ENCODE data around the gene BRAP. TPM values are rescaled to one million over a fixed set of nuclear protein-coding genes. Genes with fewer than 3 reads are reported as not detected.
A peak's percentile ranks its signal among the peaks of the same experiment; 100 is the strongest.

BRAP gene
- total RNA-seq, 1 experiment from 2014 or later: 23.6 TPM

GRCh38 chr12:111645433-111645832 is 40.3 kb downstream of the BRAP start:
- H3K36me3 ChIP-seq (ENCODE audit: insufficient read depth, low read length, poor library complexity, severe bottlenecking): peaks cover 49% of the 10 kb centered on the region
- intact Hi-C loops (cut with micrococcal nuclease; ENCODE audit: unreplicated experiment): no loop called here
- BruUV-seq (replicated peaks): no TSS peak
- no peaks in the 10 kb centered on the region for H3K9me3 ChIP-seq (ENCODE audit: low read depth, low read length, poor library complexity, severe bottlenecking)
- H3K27me3 ChIP-seq (replicated peaks; ENCODE audit: insufficient read depth, low read depth, low read length, poor library complexity): no peaks in the 10 kb centered on the region
- H3K4me3 ChIP-seq (ENCODE audit: low read depth, low read length, poor library complexity, severe bottlenecking): no peak overlapping the region
- DNase-seq (ENCODE audit: low spot score): no peak
- ChIA-PET CTCF (no interaction called here), POLR2A (ENCODE audit: low non-redundant PET) (no interaction called here)
- H3K27ac ChIP-seq (ENCODE audit: low read depth, low read length, poor library complexity, severe bottlenecking): no peak overlapping the region
- TF ChIP-seq, protein P1, sequence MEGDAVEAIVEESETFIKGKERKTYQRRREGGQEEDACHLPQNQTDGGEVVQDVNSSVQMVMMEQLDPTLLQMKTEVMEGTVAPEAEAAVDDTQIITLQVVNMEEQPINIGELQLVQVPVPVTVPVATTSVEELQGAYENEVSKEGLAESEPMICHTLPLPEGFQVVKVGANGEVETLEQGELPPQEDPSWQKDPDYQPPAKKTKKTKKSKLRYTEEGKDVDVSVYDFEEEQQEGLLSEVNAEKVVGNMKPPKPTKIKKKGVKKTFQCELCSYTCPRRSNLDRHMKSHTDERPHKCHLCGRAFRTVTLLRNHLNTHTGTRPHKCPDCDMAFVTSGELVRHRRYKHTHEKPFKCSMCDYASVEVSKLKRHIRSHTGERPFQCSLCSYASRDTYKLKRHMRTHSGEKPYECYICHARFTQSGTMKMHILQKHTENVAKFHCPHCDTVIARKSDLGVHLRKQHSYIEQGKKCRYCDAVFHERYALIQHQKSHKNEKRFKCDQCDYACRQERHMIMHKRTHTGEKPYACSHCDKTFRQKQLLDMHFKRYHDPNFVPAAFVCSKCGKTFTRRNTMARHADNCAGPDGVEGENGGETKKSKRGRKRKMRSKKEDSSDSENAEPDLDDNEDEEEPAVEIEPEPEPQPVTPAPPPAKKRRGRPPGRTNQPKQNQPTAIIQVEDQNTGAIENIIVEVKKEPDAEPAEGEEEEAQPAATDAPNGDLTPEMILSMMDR (conservative IDR thresholded peaks at IDR 0.05; ENCODE audit: low read depth, low read length): no peak
- no peak for TF ChIP-seq EZH2 (IDR thresholded peaks at IDR 0.05; ENCODE audit: borderline replicate concordance, low read depth, low read length, poor library complexity, severe bottlenecking)
- H3K4me1 ChIP-seq (ENCODE audit: insufficient read depth, low read length, poor library complexity, severe bottlenecking): no peaks in the 10 kb centered on the region

DNA sequence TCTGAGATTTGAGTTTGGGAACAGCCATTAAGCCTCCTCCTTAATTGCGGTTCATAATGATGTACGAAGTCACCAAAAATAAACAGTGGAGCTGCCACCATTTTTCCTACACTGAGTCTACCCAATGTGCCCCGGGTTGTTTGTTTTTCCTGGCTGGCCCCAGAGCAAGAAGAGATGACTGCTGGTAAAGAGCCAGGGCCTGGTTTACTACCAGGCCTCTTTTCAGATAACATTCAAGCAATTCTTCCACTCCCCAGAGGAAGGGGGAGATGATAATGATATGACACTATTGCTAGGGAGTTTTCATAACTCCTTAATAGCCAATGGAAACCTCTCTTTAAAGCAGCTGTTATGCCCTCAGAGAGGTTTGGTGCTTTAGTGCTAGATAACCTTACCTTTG is 42.3 kb downstream of the BRAP start:
- no TSS peak for BruUV-seq (replicated peaks)
- CTCF ChIA-PET: no interaction called here
- H3K27me3 ChIP-seq (replicated peaks; ENCODE audit: insufficient read depth, low read depth, low read length, poor library complexity): no peaks in the 10 kb centered on the region
- no peak overlapping the region for H3K27ac ChIP-seq (ENCODE audit: low read depth, low read length, poor library complexity, severe bottlenecking)
- intact Hi-C loops (cut with micrococcal nuclease; ENCODE audit: unreplicated experiment): no loop called here
- no peak for DNase-seq (ENCODE audit: low spot score)
- H3K36me3 ChIP-seq (ENCODE audit: insufficient read depth, low read length, poor library complexity, severe bottlenecking): peaks cover 35% of the 10 kb centered on the region
- H3K4me1 ChIP-seq (ENCODE audit: insufficient read depth, low read length, poor library complexity, severe bottlenecking): no peaks in the 10 kb centered on the region
- POLR2A ChIA-PET (ENCODE audit: low non-redundant PET): no interaction called here
- H3K9me3 ChIP-seq (ENCODE audit: low read depth, low read length, poor library complexity, severe bottlenecking): no peaks in the 10 kb centered on the region
- no peak overlapping the region for H3K4me3 ChIP-seq (ENCODE audit: low read depth, low read length, poor library complexity, severe bottlenecking)
- TF ChIP-seq EZH2 (IDR thresholded peaks at IDR 0.05; ENCODE audit: borderline replicate concordance, low read depth, low read length, poor library complexity, severe bottlenecking): no peak
- TF ChIP-seq, protein P1 (conservative IDR thresholded peaks at IDR 0.05; ENCODE audit: low read depth, low read length): no peak

GRCh38 chr12:111642681-111643426 is 42.9 kb downstream of the BRAP start:
- intact Hi-C loops (cut with micrococcal nuclease; ENCODE audit: unreplicated experiment): no loop called here
- TF ChIP-seq EZH2 (IDR thresholded peaks at IDR 0.05; ENCODE audit: borderline replicate concordance, low read depth, low read length, poor library complexity, severe bottlenecking): no peak
- TF ChIP-seq, protein P1 (conservative IDR thresholded peaks at IDR 0.05; ENCODE audit: low read depth, low read length): no peak
- peaks cover 35% of the 10 kb centered on the region for H3K36me3 ChIP-seq (ENCODE audit: insufficient read depth, low read length, poor library complexity, severe bottlenecking)
- CTCF ChIA-PET: no interaction called here
- TSS peak; percentile 37 for BruUV-seq (replicated peaks)
- no peaks in the 10 kb centered on the region for H3K4me1 ChIP-seq (ENCODE audit: insufficient read depth, low read length, poor library complexity, severe bottlenecking)
- no peaks in the 10 kb centered on the region for H3K9me3 ChIP-seq (ENCODE audit: low read depth, low read length, poor library complexity, severe bottlenecking)
- H3K4me3 ChIP-seq (ENCODE audit: low read depth, low read length, poor library complexity, severe bottlenecking): no peak overlapping the region
- peak overlapping the region; percentile 21 for H3K27ac ChIP-seq (ENCODE audit: low read depth, low read length, poor library complexity, severe bottlenecking)
- POLR2A ChIA-PET (ENCODE audit: low non-redundant PET): no interaction called here
- H3K27me3 ChIP-seq (replicated peaks; ENCODE audit: insufficient read depth, low read depth, low read length, poor library complexity): no peaks in the 10 kb centered on the region
- no peak for DNase-seq (ENCODE audit: low spot score)

Data from A673 (cell line).